Stimulated activated CD4-positive, alpha-beta T cell treated with anti-CD3 and anti-CD28 coated beads, Interleukin-12 subunit alpha, Interleukin-12 subunit beta, amount 100 ng/mL, for 24 hours (primary cell): ENCODE data around the gene ACLY.

Experiments used
- DNase-seq, 2 experiments: peaks; one replicate each; pipeline ENCODE4 v3.0.0-alpha.2; 2020; ENCODE audit warnings: low read depth in 2 of 2

ACLY gene

GRCh38 chr17:41918314-41919164, at the start of gene ACLY:
Gene ACLY, minus strand, starts transcription at chr17:41918951. Its CDS starts 5,078 bp downstream, at chr17:41913873.
- peak; percentile 93 to 95 for DNase-seq

GRCh38 chr17:41967921-41968578, 49.3 kb upstream of the ACLY start:
- no peak for DNase-seq

- no peak for DNase-seq
Measured at GRCh38 chr17:41967141-41967920, 48.6 kb upstream of the ACLY start.

- peak; percentile 78 to 85 for DNase-seq
Measured at GRCh38 chr17:41966463-41967140, 47.9 kb upstream of the ACLY start, which contains the start of gene CNP. Gene CNP, plus strand, starts transcription at chr17:41966795. Its CDS starts 90 bp downstream, at chr17:41966885.

- DNase-seq = peak; percentile 60 to 74
Measured at GRCh38 chr17:41965694-41966462, 47.1 kb upstream of the ACLY start.

- DNase-seq = peak; percentile 47 to 66
Measured at GRCh38 chr17:41962768-41963434, 44.1 kb upstream of the ACLY start.

- DNase-seq = no peak
Measured at GRCh38 chr17:41962111-41962510, 43.4 kb upstream of the ACLY start.

- DNase-seq = no peak
Measured at GRCh38 chr17:41959336-41960095, 40.8 kb upstream of the ACLY start.

- DNase-seq = no peak
Measured at GRCh38 chr17:41959030-41959335, 40.2 kb upstream of the ACLY start.

- DNase-seq = no peak
Measured at GRCh38 chr17:41957869-41958439, 39.2 kb upstream of the ACLY start.

GRCh38 chr17:41957031-41957868, 38.5 kb upstream of the ACLY start:
- no peak for DNase-seq

- DNase-seq = no peak
Measured at GRCh38 chr17:41956522-41956921, 37.8 kb upstream of the ACLY start.

GRCh38 chr17:41948762-41949460, 30.2 kb upstream of the ACLY start:
- no peak for DNase-seq

GRCh38 chr17:41944943-41945342, 26.2 kb upstream of the ACLY start:
- no peak for DNase-seq

GRCh38 chr17:41943492-41943891, 24.7 kb upstream of the ACLY start:
- no peak for DNase-seq

GRCh38 chr17:41942626-41943373, 24.0 kb upstream of the ACLY start:
- DNase-seq = no peak

- DNase-seq = no peak
Measured at GRCh38 chr17:41941168-41941567, 22.4 kb upstream of the ACLY start.
